KBM-7 (cell line): ENCODE data around the gene CASTOR1.

Source experiments
- DNase-seq: peaks from one replicate; pipeline ENCODE4 v3.0.0-alpha.2; 2015
- in situ Hi-C: fragments of 300-500 bp; cut with MboI; formaldehyde crosslinking; loops from 2 replicates; pipeline ENCODE4 v1.14.3; 2020; ENCODE audit warnings: low sequenced_read_pairs, low pct_unique_long_range_greater_than_20kb, mixed read lengths

CASTOR1 gene

DNA sequence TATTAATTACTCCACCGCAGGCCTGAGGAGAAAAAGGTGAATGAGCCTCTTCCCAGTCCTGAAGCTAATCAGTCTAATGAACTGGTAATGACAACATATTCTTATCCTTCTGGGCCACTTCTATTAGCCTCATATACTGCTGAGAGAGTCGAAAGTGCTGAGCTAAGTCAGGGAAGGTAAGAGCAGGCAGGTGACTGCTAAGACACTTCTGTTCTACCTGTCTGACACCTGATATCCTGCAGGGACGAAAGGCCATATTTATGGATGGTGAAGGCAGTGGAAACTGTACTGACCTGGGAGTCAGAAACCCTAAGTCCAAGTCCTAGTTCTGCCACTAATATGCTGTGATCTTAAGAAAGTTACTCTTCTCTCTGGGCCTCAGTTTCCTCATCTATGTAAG, 33.9 kb upstream of the CASTOR1 start:
- in situ Hi-C loops: no loop called here
- DNase-seq: no peak

DNA sequence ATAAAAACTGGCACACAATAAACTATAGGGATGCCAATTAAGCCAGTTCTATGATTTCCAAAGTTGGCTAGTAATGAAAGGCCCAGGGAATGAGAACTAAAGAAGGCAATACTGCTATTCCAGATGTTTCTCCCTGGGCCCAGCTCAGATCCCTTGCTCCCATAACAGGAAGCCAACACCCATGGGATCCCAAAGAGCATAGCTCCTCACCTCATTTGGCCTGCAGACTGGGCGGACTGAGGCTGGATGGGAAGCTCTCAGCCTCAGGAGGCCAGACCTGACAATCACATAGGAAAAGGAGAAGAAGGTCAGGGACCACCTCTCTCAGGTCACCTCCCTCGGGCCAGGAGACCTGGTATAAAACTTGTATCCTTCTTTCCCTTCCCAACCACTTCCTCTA, 32.2 kb upstream of the CASTOR1 start:
- in situ Hi-C loops: no loop called here
- DNase-seq: no peak

DNA sequence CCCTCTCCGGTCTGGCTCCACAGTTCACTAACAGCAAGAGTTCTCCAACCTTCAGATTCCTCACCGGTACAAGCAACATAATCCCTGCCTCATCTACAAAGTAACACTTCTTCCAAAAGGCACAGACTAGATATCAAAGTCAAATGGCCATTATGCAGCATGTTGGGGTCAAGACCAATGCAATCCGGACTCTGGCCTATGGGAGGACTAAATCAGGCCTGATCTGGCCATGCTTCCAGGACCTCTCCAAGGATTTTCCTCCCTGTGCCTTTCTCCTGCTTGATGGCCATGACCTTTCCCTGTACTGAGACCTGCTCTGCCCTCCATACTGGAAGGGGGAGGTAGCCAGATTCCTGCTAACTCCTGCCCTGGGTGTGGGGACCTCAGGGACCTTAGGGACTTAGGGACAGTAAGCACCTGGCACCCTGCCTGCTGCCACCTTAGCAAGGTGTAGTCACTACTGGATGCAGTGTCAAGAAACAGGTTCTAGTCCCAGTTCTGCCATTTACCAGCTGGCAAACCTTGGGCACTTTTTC, 30.8 kb upstream of the CASTOR1 start:
- in situ Hi-C loops: no loop called here

DNA sequence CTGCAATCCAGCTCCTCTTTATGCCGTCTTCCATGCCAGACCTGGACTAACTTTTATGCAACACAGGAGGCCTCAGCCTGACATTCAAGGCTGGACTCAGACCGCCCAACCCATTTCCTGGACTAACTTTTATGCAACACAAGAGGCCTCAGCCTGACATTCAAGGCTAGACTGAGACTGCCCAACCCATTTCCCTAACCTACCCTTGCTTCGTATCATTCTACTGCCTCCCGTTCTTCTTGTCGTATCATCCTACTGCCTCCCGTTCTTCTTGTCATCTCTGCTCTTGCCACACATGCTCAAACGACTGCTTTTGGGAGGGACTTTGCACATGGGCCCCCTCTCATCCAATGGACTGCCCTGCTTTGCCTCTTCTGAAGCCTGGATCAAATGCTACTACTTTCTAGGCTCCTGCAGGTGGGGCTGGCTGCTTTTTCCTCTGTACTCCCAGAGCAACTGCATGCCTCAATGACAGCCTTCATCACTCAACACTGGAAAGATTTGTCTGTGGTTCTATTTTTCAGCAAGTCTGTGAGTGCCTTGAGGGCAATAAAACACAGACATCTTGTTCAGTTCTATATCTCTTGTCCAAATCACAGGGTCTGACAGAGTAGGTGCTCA, 29.6 kb upstream of the CASTOR1 start:
- no peak for DNase-seq
- in situ Hi-C loops: no loop called here

More for the DNA sequence above, 30.8 kb upstream of the CASTOR1 start:
- DNase-seq: no peak

DNA sequence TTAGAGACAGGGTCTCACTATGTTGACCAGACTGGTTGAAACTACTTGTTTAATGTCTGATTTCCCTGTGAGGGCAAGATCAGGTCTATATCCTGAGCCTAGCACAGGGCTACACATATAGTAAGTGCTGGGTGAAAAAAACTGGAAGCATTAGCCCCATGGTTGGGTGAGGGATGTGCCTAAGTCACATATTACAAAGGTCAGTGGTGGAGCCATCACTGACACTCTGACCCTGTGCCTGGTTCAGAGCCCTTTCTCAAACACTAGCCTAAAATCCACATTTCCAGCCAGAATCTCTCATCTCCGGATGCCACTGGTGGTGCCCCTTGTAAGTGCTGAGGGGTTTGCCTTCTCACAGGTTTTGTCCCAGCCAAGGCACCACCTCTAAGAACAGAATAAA, 28.5 kb upstream of the CASTOR1 start:
- in situ Hi-C loops: no loop called here
- DNase-seq: no peak

DNA sequence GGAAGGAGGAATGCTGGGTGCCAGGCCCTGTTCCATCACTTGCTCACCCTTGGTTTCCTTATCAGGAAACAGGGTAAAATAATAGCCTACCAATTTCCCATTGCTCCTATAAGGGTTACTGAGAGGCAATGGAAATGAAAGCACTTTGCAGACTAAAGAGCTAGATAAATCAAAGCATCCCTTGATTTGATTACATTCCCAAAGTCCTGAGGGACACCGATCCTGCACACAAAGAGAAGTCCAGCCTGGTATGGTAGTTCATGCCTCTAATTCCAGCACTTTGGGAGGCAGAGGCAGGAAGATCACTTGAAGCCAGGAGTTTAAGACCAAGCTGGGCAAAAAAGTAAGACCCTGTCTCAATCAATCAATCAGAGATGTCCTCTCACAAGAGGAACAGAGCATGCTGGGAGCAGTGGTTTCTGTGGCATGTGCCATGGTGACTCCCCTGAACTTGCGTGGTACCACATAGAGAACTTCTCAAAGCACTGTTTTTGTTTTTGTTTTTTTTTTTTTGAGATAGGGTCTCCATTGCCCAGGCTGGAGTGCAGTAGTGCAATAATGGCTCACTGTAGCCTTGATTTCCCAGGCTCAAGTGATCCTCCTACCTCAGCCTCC, 26.8 kb upstream of the CASTOR1 start:
- no peak for DNase-seq
- in situ Hi-C loops: no loop called here

DNA sequence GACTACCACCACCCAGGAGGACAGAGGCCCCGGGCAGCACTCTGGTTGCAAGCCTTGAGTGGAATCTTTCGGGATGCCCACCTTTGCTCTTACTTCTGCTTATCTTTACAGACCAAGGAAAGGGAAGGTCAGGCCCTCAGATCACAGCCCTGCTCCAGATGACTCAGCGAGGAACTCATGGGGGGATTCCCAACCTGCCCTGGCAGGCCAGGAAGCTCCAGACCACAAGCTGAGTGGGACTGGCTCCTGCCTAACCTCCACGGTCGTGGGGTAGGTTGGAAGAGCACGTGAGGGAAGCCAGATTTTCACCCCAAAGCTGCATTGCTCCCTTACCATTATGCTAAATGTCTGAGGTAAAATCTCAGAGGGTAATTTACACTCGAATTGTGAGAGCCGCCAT, 25.6 kb upstream of the CASTOR1 start:
- in situ Hi-C loops: no loop called here
- DNase-seq: peak; percentile 53

DNA sequence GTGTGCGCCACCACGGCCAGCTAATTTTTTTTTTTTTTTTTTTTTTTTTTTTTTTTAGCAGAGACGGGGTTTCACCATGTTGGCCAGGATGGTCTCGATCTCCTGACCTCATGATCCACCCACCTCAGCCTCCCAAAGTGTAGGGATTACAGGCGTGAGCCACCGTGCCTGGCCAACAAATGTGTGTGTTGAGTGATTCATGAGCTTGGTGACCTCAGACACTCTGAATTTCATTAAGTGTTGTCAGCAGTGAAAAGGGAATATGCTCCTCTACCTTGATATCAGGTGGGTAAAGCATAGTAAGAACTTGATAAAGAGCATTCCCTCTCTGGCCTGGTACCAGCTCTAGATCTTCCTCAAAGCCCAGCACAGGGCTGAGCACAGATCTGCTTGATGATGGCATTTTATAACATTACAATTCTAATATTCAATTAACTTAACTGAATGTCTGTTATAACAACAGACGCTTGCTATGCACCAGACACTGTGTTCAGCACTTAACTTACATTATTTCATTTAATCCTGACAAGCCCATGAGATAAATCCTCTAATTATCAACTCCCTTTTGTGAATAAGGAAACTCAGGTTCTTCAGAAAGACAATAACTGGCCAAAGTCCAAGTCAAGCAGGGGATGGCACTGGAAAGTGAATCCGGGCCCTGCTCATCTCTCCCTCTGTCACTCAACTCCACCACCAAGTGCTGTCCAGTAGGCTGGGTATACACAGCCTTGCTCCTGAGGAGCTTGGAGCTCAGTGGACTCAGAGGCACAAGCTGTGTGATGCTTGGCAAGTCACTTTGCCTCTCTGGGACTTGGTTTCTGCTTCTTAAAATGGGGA, 24.4 kb upstream of the CASTOR1 start:
- no peak for DNase-seq
- in situ Hi-C loops: no loop called here

DNA sequence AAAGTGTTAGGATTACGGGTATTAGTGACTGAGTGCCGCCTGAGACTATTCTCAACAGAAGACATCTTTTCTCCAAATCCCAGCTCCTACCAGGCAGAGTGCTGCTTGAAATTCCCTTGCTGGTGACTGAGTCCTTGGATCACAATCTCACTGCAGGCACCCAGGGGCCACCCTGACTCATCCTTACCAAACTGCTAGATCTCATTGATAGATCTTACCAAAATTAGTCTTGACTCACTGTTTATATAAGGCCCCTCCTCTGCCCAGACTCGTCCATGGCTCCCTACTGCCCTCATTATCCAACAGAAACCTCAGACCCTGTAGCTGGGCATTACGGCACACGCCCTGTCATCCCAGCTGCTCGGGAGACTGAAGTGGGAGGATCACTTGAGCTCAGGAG, 22.7 kb upstream of the CASTOR1 start:
- no peak for DNase-seq
- in situ Hi-C loops: no loop called here

DNA sequence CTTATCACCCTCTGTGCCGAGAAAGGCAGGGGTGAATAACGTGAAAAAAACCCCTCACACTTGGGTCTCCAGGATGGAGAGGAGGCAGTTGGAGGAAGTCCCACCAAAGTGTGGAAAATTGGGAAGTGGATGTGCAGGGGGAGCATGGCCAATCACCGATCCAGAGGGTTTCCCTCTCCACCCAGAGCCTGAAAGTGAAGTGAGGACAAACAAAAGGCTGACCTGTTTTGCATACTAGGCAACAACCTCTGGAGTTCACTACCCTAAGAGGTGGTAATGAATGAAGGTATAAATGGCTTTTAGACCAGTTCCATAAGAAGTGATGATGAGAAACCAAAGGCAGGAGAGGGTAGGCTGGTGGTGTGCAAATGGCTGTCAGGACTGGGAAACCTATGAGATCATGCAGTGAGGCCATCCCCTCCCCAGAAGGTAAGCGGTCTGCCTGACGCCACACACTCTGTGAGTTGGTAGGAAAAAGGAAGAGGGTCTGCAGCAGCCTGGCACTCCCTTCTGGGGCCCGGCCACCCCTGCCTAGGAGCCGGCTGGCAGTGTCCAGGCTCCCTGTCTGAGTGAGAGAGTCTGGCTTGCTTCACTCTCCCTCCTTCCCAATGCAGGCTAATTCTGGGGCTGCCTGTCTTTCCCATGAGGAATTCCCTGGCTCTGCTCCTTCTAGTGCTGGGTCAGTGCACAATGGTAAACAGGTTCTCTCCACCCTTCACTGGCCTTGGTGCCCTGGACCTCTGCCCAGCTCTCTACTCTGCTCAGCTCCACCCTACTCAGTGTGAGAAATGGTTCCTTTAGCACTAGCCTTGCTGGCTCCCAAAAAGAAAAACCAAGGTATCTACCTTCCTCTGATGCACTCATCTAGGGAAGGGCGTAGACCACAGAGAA, 21.8 kb upstream of the CASTOR1 start:
- in situ Hi-C loops: no loop called here

DNA sequence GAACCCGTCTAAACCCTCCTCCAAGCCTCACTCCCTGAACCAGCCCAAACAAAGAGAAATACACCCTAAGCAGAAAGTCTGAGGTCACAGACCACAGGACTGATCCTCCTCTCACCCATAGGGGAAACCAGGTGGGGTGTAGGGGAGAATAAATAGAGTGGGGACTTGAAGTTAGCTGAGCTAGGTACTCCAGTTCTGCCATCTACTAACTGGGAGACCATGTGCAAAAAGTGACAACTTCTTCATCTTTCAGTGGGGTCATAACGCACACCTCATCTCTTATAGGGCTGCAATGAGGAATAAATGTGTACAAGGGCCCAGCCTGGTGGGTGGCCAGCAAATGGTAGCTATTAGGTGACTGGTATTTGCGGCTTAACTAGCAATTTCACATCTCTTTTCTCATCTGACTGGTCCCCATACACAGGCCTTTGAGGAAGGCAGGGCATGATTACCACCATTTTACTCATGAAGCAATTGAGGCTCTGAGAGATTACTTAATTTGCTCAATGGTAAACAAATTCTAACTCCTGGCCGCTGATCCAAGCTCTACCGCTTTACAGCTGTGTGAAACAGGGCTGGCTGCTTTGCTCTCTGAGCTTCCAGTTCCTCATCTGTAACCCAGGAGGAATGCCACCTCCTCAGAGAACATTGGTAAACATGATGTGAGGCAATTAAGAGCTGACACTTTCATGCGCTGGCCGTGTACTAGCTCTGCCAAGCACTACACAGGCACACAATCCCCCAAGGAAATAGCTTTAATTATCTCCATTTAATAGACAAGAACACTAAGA, 20.8 kb upstream of the CASTOR1 start:
- in situ Hi-C loops: no loop called here
- DNase-seq: peak; percentile 42

More for the DNA sequence above, 21.8 kb upstream of the CASTOR1 start:
- DNase-seq: no peak

DNA sequence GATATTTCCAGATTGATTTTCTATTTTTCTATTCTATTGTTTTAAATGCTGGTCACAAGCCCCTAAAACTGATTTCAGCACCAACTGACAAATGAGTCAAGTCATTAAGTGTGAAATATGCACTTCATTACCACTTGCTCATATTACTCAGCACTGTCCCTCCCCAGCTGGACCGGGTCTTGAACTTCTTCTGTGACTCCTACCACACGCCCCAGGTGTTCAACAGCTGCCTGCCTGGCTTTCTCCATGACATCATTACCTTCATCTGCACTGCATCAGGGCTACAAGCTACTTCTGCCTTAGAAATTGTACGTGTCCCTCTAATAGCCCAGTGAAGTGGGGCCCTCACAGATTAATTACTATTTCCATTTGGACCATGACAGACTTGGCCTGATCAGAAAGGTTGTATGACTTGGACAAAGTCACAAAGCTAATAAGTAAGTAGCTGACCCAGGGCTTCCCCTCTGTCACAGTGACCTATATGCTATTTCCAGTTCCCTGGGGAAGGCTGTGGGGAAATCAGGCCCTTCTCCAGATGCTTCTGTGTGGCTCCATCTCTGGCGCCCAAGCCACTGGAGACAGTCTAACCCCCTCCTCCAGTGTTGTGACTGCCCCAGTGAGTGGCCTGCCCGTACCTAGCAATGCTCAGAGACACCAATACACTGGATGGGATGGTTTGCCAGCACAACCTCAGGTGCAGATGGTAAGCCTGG, 19.4 kb upstream of the CASTOR1 start:
- in situ Hi-C loops: no loop called here
- DNase-seq: no peak

DNA sequence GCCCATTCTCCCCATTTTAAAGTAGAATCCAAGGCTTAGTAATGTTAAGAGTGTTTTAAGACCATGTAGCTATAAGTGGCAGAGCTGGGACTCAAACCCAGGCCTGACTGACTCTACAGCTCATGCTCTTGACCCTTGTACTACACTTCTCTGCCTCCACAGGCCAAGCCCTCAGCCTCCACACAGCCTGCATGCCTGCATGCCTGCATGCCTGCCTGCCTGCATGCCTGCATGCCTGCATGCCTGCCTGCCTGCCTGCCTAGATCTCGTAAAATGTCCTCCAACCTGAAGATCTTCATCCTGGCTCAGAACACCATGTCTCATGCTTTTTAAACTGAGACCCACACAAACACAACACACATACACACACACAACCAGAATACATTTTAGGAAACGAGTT, 18.8 kb upstream of the CASTOR1 start:
- in situ Hi-C loops: no loop called here
- DNase-seq: no peak

DNA sequence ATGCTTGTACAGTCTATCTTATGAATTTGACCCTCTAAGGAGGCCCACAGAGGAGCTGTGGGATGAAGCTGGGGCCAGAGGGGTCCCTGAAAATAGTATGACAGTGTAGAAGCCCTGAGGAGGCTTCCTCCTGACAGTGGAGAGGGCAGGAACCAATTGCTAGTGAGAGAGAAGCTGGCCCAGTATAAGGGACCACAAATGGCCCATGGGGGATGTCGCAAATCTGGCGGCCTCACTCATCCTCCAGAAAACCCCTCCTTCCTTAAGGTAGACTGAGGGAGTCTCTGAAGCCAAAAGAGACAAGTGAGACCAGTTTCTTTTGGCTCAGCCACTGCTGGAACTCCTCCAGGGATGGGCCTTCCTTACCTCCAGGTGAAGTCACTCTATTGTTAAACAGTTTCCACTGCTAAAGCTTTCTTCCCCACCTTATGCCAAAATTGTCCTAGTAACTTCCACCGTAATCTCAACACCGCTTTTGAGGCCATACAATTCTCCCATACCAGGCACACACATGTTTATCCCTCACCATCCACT, 17.8 kb upstream of the CASTOR1 start:
- DNase-seq: no peak
- in situ Hi-C loops: no loop called here

DNA sequence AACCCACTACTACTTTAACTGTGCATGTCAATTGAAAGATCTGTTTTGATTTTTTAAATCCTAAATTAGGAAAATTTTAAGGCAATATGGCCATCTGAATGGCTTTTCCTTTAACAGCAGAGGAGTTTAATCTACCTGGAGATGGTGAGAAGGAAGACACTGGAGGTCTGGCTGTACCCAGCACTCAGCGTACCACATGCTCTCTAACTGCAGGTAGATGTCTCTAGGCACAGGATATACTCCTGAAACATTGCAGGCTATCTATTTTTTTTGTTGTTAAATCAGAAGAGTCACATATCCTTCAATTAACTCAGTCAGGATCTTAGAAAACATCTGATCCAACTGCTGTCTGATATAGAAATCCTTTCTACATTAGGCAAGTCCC, 17.3 kb upstream of the CASTOR1 start:
- in situ Hi-C loops: no loop called here
- no peak for DNase-seq

DNA sequence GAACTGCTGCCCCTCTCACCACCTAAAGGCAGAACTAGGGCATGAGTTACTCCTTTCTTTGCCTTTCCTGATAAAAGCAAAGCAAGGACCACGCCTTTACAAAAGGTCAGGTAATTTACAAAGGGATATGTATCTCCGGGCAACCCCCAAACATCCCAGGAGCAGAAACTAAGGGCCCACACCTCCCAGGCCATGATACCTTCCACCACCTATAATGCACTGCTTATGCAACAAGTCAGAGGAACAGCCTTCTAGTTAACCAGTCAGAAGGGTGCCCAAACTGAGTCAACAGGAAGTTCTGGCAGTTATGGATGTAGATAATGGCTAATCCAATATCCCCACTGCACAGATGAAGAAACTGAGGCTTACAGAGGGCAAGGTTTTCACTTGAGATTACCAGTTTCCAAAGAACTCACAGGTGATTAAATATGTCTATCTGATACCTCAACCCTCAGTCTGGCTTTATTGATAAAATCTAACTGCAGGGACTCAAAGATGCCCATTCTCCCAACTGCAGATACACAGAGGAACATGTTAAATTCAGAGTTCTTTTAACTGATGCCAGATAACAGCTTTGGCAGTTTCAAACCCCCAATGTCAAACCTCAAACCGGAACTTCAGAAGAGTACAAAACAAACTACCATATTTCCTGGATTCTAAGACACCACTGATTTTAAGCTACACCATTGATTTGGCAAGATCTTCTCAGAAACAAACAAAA, 16.8 kb upstream of the CASTOR1 start:
- peak; percentile 80 for DNase-seq
- in situ Hi-C loops: no loop called here

DNA sequence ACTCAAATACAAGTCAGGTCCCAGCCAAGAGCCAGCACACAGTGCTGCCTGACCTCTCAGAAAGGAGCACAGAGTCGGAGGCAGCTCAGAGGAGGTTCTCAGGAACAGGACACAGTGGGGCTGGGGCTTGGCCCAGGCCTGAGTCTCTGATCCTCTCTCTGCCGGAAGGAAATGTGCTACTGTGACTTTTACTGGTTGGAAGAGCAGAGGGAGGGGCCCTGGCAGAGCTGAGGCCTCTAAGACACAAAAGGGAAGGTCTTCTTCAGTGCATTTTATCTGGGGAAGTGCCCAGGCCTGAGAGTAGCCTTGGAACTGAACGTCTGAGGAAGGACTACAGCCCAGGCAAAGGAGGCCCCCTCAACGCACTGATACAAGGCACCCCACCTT, 16.2 kb upstream of the CASTOR1 start:
- in situ Hi-C loops: no loop called here
- DNase-seq: peak; percentile 84
